CD4-positive, alpha-beta T cell (primary cell): ENCODE results near the gene SEC24B. TPM values are rescaled to one million over a fixed set of nuclear protein-coding genes. Genes with fewer than 3 reads are reported as not detected.
A peak's percentile ranks its signal among the peaks of the same experiment; 100 is the strongest.

Source experiments
- ATAC-seq: fragments of 200-7000 bp; cut with Tn5 transposase; one replicate; pipeline ENCODE4 v1.10.0; 2022; ENCODE audit warnings: mild to moderate bottlenecking; ENCODE audit not compliant: poor library complexity
- CTCF ChIA-PET: fragments of 350-600 bp; sonication (Branson Sonifier 250); formaldehyde crosslinking; loops from one replicate; lab custom pipeline; 2021; ENCODE audit warnings: antibody characterized with exemption, inconsistent platforms; lab: Charles Lee
- POLR2A ChIA-PET: fragments of 350-600 bp; sonication (Branson Sonifier 250); formaldehyde crosslinking; loops from one replicate; lab custom pipeline; 2021; ENCODE audit warnings: antibody characterized with exemption, inconsistent platforms; lab: Charles Lee
- DNase-seq, 14 experiments: peaks; one replicate each; pipeline ENCODE4 v3.0.0-alpha.2; 2013 to 2020; ENCODE audit warnings: mixed read lengths in 2 of 14
- H3K27ac ChIP-seq, 2 donors: one replicate each; pipeline versions ENCODE4 v1.5.1 to v1.7.0; 2013; ENCODE audit warnings: low read length in 2 of 2, low read depth in 1 of 2, mild to moderate bottlenecking in 1 of 2
- H3K27me3 ChIP-seq, 2 experiments: 1 replicate in 1 of 2; 2 replicates in 1 of 2; pipeline versions ENCODE4 v1.6.1 to v1.7.0; 2013; ENCODE audit warnings: low read length in 2 of 2, control low read depth in 1 of 2, mild to moderate bottlenecking in 1 of 2, moderate library complexity in 1 of 2; ENCODE audit not compliant: insufficient read depth in 2 of 2, control insufficient read depth in 1 of 2
- H3K36me3 ChIP-seq: one replicate; pipeline ENCODE4 v1.6.1; 2013; ENCODE audit warnings: low read length, control low read depth; ENCODE audit not compliant: insufficient read depth
- H3K4me1 ChIP-seq: one replicate; pipeline ENCODE4 v1.6.1; 2013; ENCODE audit warnings: low read length, control low read depth; ENCODE audit not compliant: insufficient read depth
- H3K4me3 ChIP-seq: one replicate; pipeline ENCODE4 v1.5.1; 2013; ENCODE audit warnings: mild to moderate bottlenecking, low read length, moderate library complexity
- H3K9me3 ChIP-seq, 2 experiments: 1 replicate in 1 of 2; 2 replicates in 1 of 2; pipeline versions ENCODE4 v1.6.1 to v1.7.0; 2013; ENCODE audit warnings: low read length in 2 of 2, mild to moderate bottlenecking in 2 of 2, control low read depth in 1 of 2, moderate library complexity in 1 of 2; ENCODE audit not compliant: control insufficient read depth in 1 of 2, insufficient read depth in 1 of 2
- H3K27ac Mint-ChIP-seq: one replicate; pipeline ENCODE4 v1.8.0; 2020; ENCODE audit warnings: mixed read lengths
- H3K27me3 Mint-ChIP-seq: one replicate; pipeline ENCODE4 v1.8.0; 2021; ENCODE audit warnings: mixed read lengths
- H3K36me3 Mint-ChIP-seq: one replicate; pipeline ENCODE4 v1.8.0; 2021; ENCODE audit warnings: low read depth, mixed read lengths
- H3K4me1 Mint-ChIP-seq: one replicate; pipeline ENCODE4 v1.8.0; 2021; ENCODE audit warnings: low read depth, mixed read lengths
- H3K4me3 Mint-ChIP-seq: one replicate; pipeline ENCODE4 v1.8.0; 2020; ENCODE audit warnings: mild to moderate bottlenecking, mixed read lengths
- H3K9me3 Mint-ChIP-seq: one replicate; pipeline ENCODE4 v1.8.0; 2020; ENCODE audit warnings: mixed read lengths
- CTCF ChIP-seq: fragments of 200-600 bp; IDR thresholded peaks from one replicate; pipeline ENCODE4 v1.8.0; 2022; ENCODE audit warnings: antibody characterized with exemption, mild to moderate bottlenecking
- intact Hi-C, 2 experiments: fragments of 100-400 bp; cut with DNase I in 1 of 2; cut with micrococcal nuclease in 1 of 2; formaldehyde crosslinking; loops; one replicate each; pipeline versions ENCODE4 v1.15.1 to v1.9.0; 2023 to 2025; cut with DNase I, micrococcal nuclease
- total RNA-seq, 174 experiments: library from RNA in 2 of 174; stranded (reverse) in 2 of 174; gene quantifications; one replicate each; pipeline ENCODE4 v1.2.3 and lab custom pipeline; 2021 to 2026

Gene SEC24B
- total RNA-seq, 2 experiments from 2014 or later, result 41.5 to 45.9 TPM

GRCh38 chr4:109562457-109563239 is 129.0 kb downstream of the SEC24B start:
- DNase-seq (peak in 1 of 14 experiments; percentile 13), ATAC-seq (no peak)
- Histone ChIP-seq H3K4me1 (peaks cover 51% of the 10 kb centered on the region), H3K36me3 (peaks cover 21% of the 10 kb centered on the region), H3K4me3 (peak overlapping the region; percentile 17), H3K27ac (no peak overlapping the region), H3K9me3 (peaks cover 0 to 5% of the 10 kb centered on the region in 2 experiments), H3K27me3 (no peaks in the 10 kb centered on the region)
- peaks cover 51% of the 10 kb centered on the region for H3K36me3 Mint-ChIP-seq
- no peaks in the 10 kb centered on the region for H3K9me3 Mint-ChIP-seq
- H3K27ac Mint-ChIP-seq, result peak overlapping the region; percentile 93
- POLR2A ChIA-PET, result interaction anchor here (0.6 to 5.1 kb wide), 12 partner anchors 9 to 167 kb away, joined by 3 to 48 read pairs (median 9); partner anchors contain the start of genes CASP6, PLA2G12A and SEC24B
- H3K4me3 Mint-ChIP-seq, result peak overlapping the region; percentile 94
- peaks cover 72% of the 10 kb centered on the region for H3K4me1 Mint-ChIP-seq
- no peak for TF ChIP-seq CTCF
- H3K27me3 Mint-ChIP-seq, result no peaks in the 10 kb centered on the region
- intact Hi-C loops, result loop anchor here (5.0 kb wide), 3 partner anchors 80 to 130 kb away; partner anchors contain the start of gene SEC24B (in 1 of the 2)
- CTCF ChIA-PET, result interaction anchor here (1.8 kb wide), 1 partner anchor 130 kb away, joined by 8 read pairs; the partner anchor contains the start of gene SEC24B

GRCh38 chr4:109571494-109571893 is 137.9 kb downstream of the SEC24B start:
- Histone ChIP-seq H3K4me1 (peaks cover 27% of the 10 kb centered on the region), H3K4me3 (no peak overlapping the region), H3K9me3 (no peaks in the 10 kb centered on the region), H3K36me3 (peaks cover 11% of the 10 kb centered on the region), H3K27ac (no peak overlapping the region), H3K27me3 (no peaks in the 10 kb centered on the region)
- H3K4me3 Mint-ChIP-seq, result no peak overlapping the region
- no peaks in the 10 kb centered on the region for H3K27me3 Mint-ChIP-seq
- H3K4me1 Mint-ChIP-seq, result peaks cover 81% of the 10 kb centered on the region
- peaks cover 2% of the 10 kb centered on the region for H3K9me3 Mint-ChIP-seq
- H3K36me3 Mint-ChIP-seq, result peaks cover 54% of the 10 kb centered on the region
- DNase-seq, result no peak
- ChIA-PET CTCF (interaction anchor here (1.5 kb wide), 1 partner anchor 138 kb away, joined by 4 read pairs; no protein-coding TSS in a partner anchor), POLR2A (interaction anchor here (1.1 to 2.3 kb wide), 4 partner anchors 10 to 138 kb away, joined by 3 to 35 read pairs (median 4); partner anchors contain the start of genes MCUB and SEC24B)
- no peak for ATAC-seq
- no peak for TF ChIP-seq CTCF
- no peak overlapping the region for H3K27ac Mint-ChIP-seq
- intact Hi-C loops, result loop anchor here in 1 of 2 experiments (10.0 kb wide), 2 partner anchors 47 to 403 kb away; no protein-coding TSS in a partner anchor

- Mint-ChIP-seq H3K9me3 (peaks cover 2% of the 10 kb centered on the region), H3K27me3 (no peaks in the 10 kb centered on the region), H3K27ac (no peak overlapping the region), H3K36me3 (peaks cover 54% of the 10 kb centered on the region), H3K4me1 (peaks cover 79% of the 10 kb centered on the region), H3K4me3 (no peak overlapping the region)
- POLR2A ChIA-PET, result interaction anchor here (0.6 to 2.3 kb wide), 6 partner anchors 11 to 623 kb away, joined by 3 to 35 read pairs (median 4); partner anchors contain the start of genes MCUB and SEC24B
- no peak for TF ChIP-seq CTCF
- Histone ChIP-seq H3K4me3 (no peak overlapping the region), H3K9me3 (no peaks in the 10 kb centered on the region), H3K36me3 (peaks cover 5% of the 10 kb centered on the region), H3K4me1 (peaks cover 28% of the 10 kb centered on the region), H3K27me3 (no peaks in the 10 kb centered on the region), H3K27ac (no peak overlapping the region)
- CTCF ChIA-PET, result interaction anchor here (1.5 kb wide), 1 partner anchor 139 kb away, joined by 4 read pairs; no protein-coding TSS in a partner anchor
- DNase-seq (no peak), ATAC-seq (no peak)
- intact Hi-C loops, result loop anchor here in 1 of 2 experiments (10.0 kb wide), 2 partner anchors 47 to 403 kb away; no protein-coding TSS in a partner anchor
Observed at GRCh38 chr4:109572154-109572553, 138.5 kb downstream of the SEC24B start.
